Measurements from ENCODE around the gene DNM3.
"Not testable (repeated sequence)": the region's sequence is repeated elsewhere in the genome, so short reads cannot be mapped to it uniquely, and the experiment has no call there.

DNM3 gene

DNA sequence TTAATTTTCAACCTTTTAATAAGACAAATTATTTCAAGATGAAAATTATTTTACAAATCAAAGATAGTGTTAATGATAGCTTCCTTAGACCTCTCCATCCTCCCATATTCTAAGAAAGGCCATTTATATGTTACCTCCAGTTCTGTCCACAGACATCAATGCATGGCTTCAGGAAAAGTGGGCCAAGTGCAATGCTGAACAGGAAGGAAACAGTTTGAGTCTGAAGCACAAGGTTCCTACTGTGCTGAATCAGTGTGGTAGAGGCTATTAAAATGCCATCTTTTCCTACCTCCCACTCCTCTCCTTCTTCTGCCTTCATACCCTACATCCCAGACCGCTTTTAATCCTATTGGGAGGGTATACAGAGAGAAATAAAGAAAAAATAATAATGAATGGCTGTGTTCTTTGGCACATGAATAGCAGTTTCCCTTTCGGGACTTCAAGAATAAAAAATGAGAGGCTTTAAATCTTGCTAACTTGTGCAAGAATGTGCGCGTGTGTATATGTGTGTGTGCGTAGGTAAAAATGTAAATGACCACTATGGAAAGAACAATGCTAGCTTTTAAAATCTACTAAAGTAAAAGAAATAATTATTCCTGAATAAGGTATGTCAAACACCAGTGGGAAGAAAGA lies 516.6 kb downstream of the DNM3 start:
- TF ChIP-seq CTCF (conservative IDR thresholded peaks at IDR 0.05; ENCODE audit: low read length): no peak
- DNase-seq (ENCODE audit: low read depth): no peak
- peak overlapping the region; percentile 18 for H3K4me3 ChIP-seq (ENCODE audit: low read length)

GRCh38 chr1:172359491-172359999 lies 518.2 kb downstream of the DNM3 start:
- TF ChIP-seq CTCF (conservative IDR thresholded peaks at IDR 0.05; ENCODE audit: low read length): no peak
- peak; percentile 77 for DNase-seq (ENCODE audit: low read depth)
- H3K4me3 ChIP-seq (ENCODE audit: low read length): no peak overlapping the region

- no peak for DNase-seq (ENCODE audit: low read depth)
- TF ChIP-seq CTCF (conservative IDR thresholded peaks at IDR 0.05; ENCODE audit: low read length): no peak
- no peak overlapping the region for H3K4me3 ChIP-seq (ENCODE audit: low read length)
Observed at GRCh38 chr1:172360511-172360910, 519.2 kb downstream of the DNM3 start.

GRCh38 chr1:172360985-172361384 lies 519.7 kb downstream of the DNM3 start:
- DNase-seq (ENCODE audit: low read depth): no peak
- no peak overlapping the region for H3K4me3 ChIP-seq (ENCODE audit: low read length)
- TF ChIP-seq CTCF (conservative IDR thresholded peaks at IDR 0.05; ENCODE audit: low read length): no peak

DNA sequence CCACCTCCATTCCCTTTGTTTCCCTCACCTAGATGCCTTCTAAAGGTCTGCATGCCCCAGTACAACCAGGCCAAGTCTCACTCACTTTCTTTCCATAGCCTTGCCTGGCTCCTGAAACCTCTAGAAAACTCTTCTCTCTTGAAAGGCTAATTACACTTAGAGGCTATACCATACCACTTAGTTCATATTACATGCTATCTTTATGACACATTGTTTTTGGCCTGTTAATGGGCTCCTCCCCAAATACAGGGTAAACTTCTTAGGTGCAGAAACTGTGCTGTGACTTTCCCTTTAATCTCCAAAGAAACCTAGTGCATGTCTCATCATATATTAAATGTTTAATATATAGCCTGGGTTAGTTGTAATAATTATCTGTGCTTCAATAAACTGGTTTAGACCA lies 522.6 kb downstream of the DNM3 start:
- H3K4me3 ChIP-seq (ENCODE audit: low read length): no peak overlapping the region
- DNase-seq (ENCODE audit: low read depth): no peak
- TF ChIP-seq CTCF (conservative IDR thresholded peaks at IDR 0.05; ENCODE audit: low read length): no peak

DNA sequence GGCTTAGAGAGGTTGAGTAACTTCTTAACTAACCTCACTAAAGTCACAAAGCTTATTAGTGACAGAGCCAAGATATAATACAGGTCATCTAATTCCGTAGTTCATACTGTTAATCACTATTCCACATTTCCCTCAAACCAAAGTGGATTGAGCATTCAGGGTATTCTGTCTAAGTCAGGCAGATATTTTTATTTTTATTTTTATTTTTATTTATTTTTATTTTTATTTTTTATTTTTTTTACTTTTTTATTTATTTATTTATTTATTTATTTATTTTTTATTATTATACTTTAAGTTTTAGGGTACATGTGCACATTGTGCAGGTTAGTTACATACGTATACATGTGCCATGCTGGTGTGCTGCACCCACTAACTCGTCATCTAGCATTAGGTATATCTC lies 530.3 kb downstream of the DNM3 start:
- DNase-seq (ENCODE audit: low read depth): not testable (repeated sequence)

DNA sequence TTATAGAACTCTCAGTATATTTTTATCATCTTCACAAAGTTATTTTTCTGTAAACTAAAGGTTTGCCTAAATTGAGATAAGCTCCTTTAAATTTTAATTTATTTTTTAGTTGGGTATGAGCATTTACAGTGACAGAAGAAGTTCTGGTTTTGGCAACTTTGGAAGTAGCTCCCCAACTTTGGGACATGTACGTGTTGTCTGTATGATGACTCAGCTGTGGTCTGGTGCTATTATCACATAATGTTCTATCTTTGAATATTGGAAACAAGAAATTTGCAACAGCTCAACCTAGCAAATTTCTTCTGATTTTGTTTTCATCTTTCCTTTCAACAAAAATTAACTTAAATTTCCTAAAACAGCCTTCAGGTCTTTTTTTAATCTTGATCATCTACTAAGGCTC lies 532.6 kb downstream of the DNM3 start:
- DNase-seq (ENCODE audit: low read depth): peak; percentile 33
- H3K4me3 ChIP-seq (ENCODE audit: low read length): no peak overlapping the region
- TF ChIP-seq CTCF (conservative IDR thresholded peaks at IDR 0.05; ENCODE audit: low read length): no peak

More for the DNA sequence above, 530.3 kb downstream of the DNM3 start:
- H3K4me3 ChIP-seq (ENCODE audit: low read length): not testable (repeated sequence)

Measured in AG10803 (cell line).